SIG-M5 treated with dmso at 0.1 percent for 504 hours (cell line): ENCODE data around the gene ARL4C.

ENCODE experiments used
- DNase-seq: peaks from one replicate; lab custom pipeline; 2025; ENCODE audit not compliant: unreplicated experiment; lab: John Stamatoyannopoulos, UW

The ARL4C gene

GRCh38 chr2:234448506-234449184 is 48.2 kb downstream of the ARL4C start:
- no peak for DNase-seq

GRCh38 chr2:234447963-234448362 is 48.9 kb downstream of the ARL4C start:
- DNase-seq = no peak

- no peak for DNase-seq
These were observed 49.7 kb downstream of the ARL4C start for GRCh38 chr2:234447189-234447588.

GRCh38 chr2:234446404-234447076 is 50.3 kb downstream of the ARL4C start:
- peak; percentile 2 for DNase-seq

GRCh38 chr2:234444893-234445292 is 52.0 kb downstream of the ARL4C start:
- DNase-seq = no peak

GRCh38 chr2:234444242-234444730 is 52.6 kb downstream of the ARL4C start:
- DNase-seq = no peak
